NB4 (cell line): ENCODE results near the gene FLOT1.

ENCODE experiments used
- DNase-seq: peaks from one replicate; pipeline ENCODE4 v3.0.0; 2010; ENCODE audit warnings: low read depth
- H3K4me3 ChIP-seq: one replicate; pipeline ENCODE4 v1.5.1; 2011; ENCODE audit warnings: mild to moderate bottlenecking, low read depth, low read length, moderate library complexity
- CTCF ChIP-seq: IDR thresholded peaks from one replicate; pipeline ENCODE4 v1.5.1; 2012; ENCODE audit warnings: low read depth, low read length
- MAX ChIP-seq: IDR thresholded peaks from 2 replicates; pipeline ENCODE4 v1.6.1; 2011; ENCODE audit warnings: low read depth, low read length
- MYC ChIP-seq: IDR thresholded peaks from 2 replicates; pipeline ENCODE4 v1.6.1; 2011; ENCODE audit warnings: low read depth, low read length
- POLR2A ChIP-seq: IDR thresholded peaks from 2 replicates; pipeline ENCODE4 v1.6.1; 2011; ENCODE audit warnings: mild to moderate bottlenecking; ENCODE audit not compliant: insufficient read length; ENCODE audit errors: extremely low read depth

The FLOT1 gene

DNA sequence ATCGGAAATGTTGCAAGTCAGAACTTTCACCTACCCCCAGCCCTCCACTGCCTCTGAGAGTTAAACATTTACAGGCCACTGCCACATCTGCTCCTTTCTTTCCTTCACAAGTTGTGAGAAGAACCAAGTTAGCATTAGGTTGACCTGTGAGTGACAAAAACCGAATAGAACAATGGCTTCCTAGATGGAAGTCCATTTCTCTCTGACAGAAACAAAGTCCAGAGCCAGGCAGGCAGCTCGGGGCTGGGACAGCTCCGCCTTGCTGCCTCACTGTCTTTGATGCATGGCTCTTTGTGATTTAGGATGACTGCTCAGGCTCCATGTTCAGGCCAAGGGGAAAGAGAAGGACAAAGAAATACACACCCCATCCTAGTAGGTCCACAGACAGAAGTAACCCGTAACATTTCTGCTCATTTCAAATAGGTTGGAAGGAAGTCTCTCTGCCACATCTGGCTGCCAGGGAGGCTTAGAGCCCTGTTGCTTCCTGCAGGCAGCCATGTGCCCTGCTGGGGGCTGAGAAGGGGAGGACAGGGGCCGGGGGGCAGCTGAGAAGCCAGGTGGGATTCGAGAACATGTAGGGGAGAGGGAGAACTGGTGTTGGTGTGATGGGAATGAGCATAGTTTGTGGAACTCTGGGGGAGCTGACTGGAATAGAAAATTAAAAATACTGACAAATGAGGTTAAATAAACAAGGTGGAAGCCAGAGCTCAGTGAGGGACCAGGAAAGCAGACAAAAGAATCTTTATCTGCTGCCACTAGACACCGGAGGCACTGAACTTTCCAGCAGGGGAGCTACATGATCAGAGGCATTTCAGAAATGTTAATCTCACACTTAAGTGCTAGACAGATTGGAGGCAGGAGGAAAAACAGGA is 21.4 kb upstream of the FLOT1 start:
- H3K4me3 ChIP-seq: no peak overlapping the region
- TF ChIP-seq MYC (no peak), MAX (no peak), CTCF (no peak), POLR2A (no peak)
- no peak for DNase-seq

DNA sequence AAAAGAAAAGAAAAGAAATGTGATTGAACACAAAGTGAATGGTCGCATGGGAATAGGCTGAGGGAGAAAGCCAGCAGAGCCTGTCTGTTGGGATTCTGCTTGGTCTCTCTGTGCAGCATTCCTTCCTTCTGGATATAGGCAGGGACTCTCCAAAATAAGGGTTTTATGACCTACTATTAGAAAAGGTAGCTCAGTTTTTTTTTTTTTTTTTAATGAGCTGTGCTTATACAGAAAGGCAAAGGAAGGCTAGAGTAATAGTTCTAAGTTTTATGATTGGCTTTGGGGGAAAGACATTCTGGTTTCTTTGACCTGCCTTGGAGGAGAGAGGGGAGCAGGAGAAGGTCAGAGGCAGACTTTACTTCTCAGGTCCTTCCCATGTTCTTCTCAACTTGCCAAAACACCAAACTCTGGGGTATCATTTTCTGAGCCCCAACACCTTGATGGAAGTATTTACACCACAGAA is 20.7 kb upstream of the FLOT1 start:
- H3K4me3 ChIP-seq: no peak overlapping the region
- TF ChIP-seq CTCF (no peak), POLR2A (no peak), MAX (no peak)
- DNase-seq: no peak

GRCh38 chr6:30761791-30762429 is 19.4 kb upstream of the FLOT1 start:
- DNase-seq: no peak
- no peak overlapping the region for H3K4me3 ChIP-seq
- TF ChIP-seq CTCF: no peak
- TF ChIP-seq POLR2A: no peak
- no peak for TF ChIP-seq MYC
- no peak for TF ChIP-seq MAX

GRCh38 chr6:30760549-30760948 is 18.1 kb upstream of the FLOT1 start:
- TF ChIP-seq MAX (no peak), MYC (no peak), CTCF (no peak), POLR2A (no peak)
- no peak for DNase-seq
- H3K4me3 ChIP-seq: no peak overlapping the region

DNA sequence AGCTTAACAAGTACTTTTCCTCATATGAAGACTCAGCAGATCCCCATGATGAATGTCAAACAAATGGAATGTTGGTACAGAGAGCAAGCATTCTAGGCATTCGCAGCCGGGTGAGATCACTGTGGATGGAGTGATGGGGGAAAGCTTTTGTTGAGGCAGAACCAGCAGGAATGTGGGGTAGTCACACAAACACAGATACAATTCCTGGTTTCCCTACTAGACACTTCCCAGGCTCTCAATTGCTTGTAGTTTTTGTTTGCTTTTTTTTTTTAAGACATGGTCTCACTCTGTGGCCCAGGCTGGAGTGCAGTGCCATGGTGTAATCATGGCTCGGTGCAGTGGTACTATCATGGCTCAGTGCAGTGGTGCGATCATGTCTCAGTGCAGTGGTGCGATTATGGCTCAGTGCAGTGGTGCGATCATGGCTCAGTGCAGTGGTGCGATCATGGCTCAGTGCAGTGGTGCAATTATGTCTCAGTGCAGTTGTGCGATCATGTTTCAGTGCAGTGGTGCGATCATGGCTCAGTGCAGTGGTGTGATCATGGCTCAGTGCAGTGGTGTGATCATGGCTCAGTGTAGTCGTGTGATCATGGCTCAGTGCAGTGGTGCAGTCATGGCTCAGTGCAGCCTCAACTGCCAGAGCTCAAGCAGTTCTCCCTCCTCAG is 17.2 kb upstream of the FLOT1 start:
- TF ChIP-seq MYC (no peak), CTCF (no peak), MAX (no peak), POLR2A (no peak)
- no peak overlapping the region for H3K4me3 ChIP-seq
- no peak for DNase-seq
